Hematopoietic multipotent progenitor cell treated with erythropoietin and hydrocortisone succinate and interleukin-3 and kit ligand, for 17 days (in vitro differentiated cells): ENCODE measurements around the gene MIEF2.

Experiments
- DNase-seq: peaks from one replicate; pipeline ENCODE4 v3.0.0-alpha.2; 2015; ENCODE audit warnings: low spot score

Gene MIEF2

DNA sequence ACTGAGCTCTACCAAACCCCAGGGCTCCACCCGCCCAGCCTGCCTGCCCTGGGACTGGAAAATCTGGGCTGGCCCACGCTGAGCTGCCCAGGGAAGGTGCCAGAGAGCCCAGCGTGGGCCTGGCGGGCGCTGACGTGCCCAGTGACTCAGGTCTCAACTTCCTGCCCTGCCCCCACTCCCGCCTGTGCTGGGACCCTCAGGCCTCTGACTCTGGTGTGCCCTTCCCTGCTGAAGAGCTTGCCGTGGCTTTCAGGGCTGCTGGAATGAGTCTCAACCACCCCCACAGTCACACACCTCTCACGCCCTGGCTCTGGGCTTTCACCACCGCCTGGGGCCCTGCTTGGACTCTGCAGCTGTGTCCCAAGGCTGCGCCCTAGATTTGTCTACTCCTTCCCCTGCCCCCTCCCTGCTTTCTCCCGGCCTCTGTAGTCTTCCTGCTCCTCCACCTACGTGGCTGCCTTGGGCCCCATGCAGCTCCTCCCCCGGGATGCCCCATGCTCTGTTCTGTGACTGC is 24.7 kb upstream of the MIEF2 start:
- no peak for DNase-seq

DNA sequence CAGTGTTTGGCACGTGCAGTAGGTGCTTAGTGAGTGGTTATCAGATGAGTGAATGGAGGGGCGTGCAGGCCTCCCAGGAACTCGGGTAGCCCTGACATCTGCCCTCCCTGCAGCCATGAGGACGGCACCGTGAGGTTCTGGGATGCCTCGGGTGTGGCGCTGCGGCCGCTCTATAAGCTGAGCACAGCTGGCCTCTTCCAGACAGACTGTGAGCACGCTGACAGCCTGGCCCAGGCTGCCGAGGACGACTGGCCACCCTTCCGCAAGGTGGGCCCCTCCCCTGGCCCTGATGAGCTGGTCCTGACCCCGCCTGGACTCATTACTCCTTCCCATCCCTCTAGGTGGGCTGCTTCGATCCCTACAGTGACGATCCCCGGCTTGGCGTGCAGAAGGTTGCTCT is 24.0 kb upstream of the MIEF2 start:
- no peak for DNase-seq

DNA sequence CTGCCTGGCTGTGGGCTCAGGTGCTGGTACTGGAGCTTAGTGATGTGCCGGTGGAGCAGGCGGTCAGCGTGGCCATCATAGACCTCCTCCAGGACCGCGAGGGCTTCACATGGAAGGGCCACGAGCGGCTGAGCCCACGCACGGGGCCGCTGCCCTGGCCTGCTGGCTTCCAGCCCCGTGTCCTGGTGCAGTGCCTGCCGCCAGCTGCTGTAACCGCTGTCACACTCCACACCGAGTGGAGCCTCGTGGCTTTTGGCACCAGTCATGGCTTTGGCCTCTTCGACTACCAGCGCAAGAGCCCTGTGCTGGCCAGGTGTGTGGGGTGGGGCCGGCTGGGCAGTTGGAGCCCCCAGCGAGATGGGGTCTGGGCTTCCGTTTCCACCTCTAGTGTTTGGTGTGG is 23.0 kb upstream of the MIEF2 start:
- DNase-seq = no peak

DNA sequence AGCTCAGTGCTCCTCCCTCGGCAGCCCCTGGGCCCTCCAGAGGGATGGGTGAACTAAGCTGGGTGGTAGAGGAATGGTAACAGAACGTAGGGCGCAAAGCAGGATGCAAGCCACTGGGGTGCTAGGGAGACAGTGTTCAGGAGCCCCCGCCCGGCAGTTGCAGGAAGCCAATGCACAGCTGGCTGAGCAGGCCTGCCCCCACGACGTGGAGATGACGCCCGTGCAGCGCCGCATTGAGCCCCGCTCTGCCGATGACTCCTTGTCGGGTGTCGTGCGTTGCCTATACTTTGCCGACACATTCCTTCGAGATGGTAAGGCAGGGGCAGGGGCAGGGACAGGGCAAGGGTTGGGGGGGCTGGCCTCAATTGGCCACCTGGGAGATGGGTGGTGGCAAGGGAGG is 22.2 kb upstream of the MIEF2 start:
- DNase-seq = no peak

DNA sequence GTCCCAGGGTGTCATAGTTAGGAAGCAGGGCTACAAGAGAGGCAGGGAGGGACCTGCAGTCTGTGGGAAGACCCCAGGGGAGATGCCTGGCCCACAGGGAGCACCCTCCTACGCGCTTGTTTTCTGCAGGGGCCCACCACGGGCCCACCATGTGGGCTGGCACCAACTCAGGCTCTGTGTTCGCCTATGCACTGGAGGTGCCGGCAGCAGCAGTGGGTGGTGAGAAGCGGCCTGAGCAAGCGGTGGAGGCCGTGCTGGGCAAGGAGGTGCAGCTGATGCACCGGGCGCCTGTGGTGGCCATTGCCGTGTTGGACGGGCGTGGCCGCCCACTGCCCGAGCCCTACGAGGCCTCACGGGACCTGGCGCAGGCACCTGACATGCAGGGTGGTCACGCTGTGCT is 20.0 kb upstream of the MIEF2 start:
- DNase-seq = no peak

DNA sequence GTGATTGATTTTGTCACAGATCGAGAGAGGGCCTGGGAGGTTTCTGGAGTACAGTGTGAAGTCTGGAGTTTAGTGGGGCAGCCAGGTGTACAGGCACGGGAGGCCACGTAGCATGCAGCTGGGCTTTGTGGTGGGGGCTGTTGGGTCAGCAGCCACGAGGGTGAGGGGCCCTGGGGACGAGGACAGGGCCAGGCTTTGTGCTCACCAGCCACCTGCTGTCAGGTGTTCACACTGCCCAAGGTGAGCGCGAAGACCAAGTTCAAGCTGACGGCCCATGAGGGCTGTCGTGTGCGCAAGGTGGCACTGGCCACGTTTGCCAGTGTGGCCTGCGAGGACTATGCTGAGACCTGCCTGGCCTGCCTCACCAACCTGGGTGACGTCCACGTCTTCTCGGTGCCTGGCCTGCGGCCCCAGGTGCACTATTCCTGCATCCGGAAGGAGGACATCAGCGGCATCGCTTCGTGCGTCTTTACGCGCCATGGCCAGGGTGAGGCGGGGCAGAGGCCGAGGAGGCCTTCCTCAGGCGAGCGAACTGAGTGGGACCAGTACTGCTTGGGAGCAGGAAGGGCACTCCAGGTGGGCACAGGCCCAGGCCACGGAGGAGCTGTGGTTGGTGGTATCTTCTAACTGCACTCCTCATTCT is 19.1 kb upstream of the MIEF2 start:
- DNase-seq = no peak

DNA sequence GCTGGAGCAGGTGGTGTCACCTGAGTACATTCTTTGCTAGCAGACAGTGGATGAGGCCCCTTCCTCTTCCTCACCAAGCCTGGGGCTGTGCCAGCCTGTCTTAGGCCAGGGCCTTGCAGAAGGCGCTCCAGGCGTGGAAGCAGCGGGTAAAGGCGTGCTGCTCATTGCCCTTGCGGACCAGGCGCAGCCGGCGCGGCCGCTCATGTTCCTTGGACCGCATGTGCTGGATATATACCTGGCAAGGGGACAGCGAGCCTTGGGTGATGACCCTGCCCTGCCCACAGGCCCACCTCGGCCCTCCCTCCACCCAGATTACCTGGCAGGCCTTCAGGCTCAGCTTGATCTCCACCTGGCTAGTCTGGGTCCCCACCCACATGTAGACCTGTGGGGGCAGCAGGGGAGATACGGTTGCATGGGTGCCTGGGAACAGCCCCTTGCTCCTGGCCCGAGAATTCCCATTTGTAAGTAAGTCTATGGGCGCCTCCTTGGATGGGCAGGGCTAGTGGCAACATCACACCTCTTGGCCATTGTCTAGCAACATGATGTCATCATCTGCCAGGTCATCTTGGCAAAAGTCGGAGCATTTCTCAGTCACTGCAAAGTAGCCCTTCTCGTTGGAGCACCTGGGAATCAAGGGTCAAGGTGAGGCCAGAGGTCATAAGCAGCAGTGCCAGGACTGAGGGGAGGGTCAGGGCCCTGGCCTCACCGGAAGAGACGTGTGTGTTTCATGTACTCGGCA is 15.3 kb upstream of the MIEF2 start:
- DNase-seq = no peak

DNA sequence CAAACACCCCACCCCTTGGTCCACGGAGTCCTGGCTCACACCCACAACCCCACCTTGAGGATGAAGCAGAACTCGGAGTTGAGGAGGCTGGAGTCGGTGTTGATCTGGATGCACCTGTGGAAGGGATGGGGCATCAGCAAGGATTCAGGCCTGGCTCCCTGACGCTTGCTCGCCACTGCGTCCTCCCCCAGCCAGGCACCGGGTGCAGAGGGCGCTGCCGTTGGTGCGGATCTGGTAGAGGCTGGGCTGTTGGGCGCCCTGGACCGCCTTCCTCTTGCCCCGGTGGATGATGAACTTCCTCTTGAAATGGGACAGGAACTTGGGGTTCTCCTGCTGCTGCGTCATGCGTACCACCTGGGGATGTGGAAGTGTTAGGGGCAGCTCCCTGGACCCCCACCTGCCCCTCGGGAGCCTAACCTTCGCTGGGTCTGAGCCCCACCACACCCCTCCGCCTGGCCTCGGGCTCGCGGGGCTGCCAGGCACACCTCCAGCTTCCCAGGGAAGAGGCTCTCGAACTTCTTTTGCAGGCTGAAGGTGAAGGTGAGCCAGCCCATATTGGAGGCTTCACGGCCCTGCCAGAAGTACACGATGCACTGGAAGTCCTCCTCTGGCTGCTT is 14.2 kb upstream of the MIEF2 start:
- DNase-seq = no peak

DNA sequence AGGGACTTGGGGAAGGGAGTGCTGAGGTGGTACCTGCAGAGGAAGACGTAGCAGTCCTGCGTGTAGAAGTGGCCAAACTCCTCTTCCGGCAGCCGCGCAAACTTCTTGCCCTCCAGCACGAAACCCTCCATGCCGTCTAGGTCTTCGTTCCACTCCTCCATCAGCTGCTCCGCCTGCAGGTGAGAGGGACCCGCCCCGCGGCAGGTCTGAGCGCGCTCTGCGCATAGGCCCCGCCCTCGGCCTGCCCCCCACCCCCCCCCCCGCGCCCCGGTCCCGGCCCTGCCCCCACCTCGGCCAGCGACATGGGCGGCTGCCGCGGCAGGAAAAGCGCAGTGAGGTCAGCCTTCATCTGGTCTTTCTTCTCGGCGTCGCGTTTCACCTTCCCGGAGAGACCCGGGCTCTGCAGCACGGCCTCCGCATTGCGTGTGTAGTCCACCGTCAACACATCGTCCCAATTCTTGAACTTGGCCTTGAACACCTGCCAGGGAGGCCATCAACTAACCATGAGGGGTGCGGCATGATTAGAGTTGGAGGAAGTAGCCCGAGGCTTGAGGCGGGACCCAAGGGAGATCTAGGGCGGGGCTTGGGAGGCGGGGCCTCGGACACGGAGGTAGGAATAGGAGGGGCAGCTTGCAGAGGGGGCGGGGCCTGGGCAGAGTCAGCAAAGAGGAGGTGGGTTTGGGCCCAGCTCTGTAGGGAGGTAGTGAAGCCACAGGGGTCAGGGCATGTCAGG is 13.4 kb upstream of the MIEF2 start:
- DNase-seq = peak; percentile 13

DNA sequence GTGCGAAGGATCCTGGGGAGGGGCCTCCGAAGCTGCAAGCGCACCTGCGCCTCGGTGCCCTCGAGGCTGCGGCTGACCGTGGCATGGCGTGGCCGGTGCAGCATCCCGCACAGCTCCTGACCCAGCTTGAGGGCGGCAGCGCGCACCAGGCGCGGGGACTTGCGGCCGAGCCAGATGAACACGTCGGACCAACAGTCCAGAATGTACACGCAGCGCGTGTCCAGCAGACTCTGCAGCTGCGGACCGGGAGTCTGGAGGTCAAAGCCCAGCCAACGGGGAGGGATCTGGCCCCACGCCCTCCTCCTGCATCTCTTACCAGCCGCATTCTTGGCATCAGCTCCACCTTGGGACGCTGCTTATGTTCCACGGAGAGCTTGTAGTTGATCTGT is 12.9 kb upstream of the MIEF2 start:
- no peak for DNase-seq

DNA sequence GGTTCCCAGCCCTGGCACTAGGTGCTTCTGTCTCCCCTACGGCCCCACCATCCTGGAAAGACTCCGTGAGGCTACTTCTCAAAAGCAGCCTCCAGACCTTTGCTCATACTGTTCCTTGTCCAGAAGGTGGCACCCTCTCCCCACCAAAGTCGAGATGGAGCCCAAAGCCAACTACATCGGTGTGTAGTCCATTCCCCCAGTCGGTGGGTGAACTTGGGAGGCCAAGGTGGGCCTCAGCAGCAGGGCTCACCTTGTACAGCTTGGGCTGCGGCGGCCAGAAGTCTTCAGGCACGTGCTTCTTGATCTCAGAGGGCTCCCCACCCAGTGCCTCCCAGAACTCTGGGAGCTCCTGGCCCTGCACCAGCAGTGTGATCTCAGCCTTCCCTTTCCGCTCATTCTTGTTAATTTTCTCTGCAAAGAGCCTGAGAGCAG is 12.1 kb upstream of the MIEF2 start:
- DNase-seq = peak; percentile 78

DNA sequence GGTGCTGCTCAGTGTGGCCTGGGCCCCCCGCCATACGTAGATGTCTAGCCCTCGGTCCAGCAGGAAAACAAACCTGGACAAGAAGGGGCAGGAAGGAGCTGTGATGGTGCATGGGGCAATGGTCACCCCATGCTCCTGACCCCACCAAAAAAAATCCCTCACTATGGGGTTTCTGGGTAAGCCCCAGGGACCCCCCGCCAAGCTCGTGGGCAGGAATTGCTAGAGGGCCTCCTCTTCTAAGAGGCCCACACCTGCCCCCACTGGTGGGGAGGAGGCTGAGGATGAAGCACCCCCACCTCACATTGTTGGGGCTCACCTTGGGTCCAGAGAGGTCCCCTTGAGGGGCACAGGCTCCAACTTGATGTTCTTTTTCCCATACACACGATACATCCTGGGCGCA is 11.7 kb upstream of the MIEF2 start:
- no peak for DNase-seq

DNA sequence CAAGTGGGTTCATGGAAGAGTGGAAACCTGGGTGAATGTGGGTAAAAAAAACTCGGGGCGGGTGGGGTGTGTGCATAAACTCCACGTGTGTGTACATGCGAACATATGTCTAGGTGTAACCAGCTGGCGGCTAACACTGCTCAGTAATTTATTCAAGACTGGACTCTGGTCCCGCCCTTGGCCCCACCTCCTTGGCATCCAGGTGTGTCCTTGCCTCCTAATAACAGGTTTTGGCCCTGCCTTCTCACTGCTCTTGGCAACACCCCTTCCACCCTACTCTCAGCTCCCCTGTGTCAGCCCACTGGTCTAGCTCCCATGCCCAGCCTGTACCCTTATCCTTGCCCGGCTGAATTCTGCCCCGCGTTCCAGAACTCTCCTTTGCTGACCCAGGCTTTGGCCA is 10.2 kb upstream of the MIEF2 start:
- DNase-seq = no peak

DNA sequence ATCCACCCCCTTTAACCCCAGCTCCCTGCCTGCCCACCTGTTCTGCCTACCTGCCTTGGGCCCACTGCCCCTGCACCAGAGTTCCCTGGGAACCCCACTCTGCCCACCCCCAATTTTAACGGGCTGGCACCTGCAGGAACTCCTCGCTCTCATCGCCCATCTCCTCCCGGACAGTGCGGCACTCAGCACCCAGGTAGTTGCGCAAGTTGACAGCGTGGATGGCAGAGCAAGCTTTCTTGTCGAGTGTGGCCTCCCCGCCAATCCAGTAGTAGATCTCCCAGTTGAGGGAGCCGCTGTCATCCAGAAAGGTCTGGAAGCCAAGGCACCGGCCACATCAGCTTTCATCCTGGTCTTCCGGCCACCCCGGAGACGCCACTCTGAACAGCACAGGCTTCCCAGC is 9.8 kb upstream of the MIEF2 start:
- no peak for DNase-seq

DNA sequence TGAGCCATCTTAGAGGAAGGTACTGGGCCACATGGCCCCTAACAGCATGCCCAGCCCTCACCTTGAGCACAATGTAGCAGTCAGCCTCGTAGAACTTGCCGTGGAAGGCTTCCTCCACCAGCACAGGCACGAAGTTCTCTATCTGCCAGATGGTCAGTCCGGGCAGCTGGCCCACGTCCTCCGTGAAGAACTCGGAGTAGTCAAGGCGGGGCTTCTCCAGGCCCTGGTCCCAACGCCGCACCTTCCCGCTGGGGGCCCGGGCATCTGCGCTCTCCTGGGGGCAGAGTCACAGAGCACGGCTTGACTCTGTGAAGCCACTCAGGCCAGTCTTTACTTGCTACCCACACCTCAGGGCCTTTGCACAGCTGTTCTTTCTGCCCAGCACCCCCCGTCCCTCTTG is 9.3 kb upstream of the MIEF2 start:
- no peak for DNase-seq

DNA sequence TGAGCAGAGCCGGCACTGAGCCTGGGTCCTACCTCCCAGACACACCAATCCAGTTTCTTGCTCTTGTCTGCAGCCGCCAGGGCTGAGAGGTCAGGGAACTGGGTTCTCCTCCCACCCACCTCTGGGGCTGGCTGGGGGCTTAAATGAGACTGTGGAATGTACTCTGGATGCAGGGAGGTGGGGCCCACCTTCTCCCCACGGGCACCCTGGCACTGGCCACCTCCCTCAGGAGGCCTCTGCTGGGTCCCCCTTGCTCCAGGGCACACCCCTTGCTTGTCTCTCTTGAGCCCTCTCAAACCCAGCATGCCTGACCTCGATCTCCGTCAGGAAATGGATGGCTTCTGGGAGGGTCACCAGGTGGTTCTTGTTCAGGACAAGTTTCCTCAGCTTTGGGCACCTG is 8.3 kb upstream of the MIEF2 start:
- DNase-seq = no peak

DNA sequence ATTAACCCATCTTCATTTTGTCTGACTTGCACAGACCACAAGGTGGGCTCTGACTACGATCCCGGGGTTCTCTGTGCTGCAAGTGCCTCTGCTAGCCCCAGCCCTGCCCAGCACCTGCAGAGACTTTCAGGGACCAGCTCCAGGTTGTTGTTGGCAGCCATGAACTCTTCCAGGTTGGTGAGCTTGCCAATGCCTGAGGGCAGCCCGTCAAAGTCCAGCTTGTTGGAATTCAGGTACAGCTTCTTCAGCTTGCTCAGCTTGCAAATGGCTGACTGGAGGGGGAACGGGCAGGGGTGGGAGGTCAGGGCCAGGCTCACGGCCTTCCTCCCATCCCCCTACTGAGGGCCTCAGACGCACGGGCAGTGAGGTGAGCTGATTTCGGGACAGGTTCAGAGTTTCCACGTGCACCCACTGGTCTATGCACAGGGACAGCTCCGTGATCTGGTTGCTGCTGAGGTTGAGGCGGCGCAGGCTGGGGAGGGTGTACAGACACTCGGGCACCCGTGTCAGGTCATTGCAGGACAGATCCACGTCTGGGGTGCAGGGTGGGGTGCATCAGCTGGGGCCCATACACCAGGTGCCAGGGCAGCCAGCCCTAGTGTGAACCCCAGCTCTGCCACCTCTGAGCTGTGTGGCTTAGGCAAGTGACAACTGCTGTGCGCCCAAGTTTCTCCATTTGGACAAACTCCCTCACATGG is 7.1 kb upstream of the MIEF2 start:
- no peak for DNase-seq

DNA sequence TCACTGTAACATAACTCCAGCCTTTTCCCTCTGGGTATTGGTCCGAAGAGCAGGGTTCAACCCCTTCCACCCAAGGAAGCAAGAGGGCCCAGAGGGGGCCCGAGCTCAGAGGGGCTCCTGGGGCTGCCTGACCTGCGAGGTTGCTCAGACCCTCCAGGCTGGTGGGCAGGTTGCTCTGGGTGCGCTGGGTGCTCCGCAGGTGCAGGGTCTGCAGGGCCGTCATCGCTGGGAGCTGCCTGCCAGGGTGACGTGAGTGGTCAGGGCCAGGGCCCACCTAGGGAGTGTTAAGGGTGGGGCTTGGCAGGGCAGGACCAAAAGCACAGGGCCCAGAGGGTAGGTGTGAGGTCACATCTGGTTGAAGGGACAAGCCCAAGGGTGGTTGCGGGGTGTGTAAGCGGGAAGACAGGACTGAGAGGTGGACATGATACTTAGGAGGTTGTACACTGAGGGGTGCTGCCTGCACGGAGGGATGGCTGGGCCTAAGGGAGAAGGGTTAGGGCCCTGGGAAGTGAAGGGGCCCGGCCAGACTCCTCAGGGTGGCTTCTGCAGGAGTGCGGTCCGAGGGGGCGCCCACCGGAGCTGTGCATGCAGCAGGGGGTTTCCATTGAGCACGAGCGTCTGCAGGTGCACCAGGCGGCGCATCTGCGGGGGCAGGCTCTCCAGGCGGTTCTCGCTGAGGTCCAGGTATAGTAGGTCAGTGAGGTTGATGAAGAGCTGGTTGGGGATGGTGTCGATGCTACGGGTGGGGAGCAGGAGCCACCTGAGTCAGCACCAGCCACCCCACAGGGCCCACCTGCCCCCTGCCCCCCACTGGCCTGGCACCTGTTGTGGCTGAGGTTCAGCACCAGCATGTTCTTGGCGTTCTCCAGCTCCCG is 6.3 kb upstream of the MIEF2 start:
- no peak for DNase-seq

DNA sequence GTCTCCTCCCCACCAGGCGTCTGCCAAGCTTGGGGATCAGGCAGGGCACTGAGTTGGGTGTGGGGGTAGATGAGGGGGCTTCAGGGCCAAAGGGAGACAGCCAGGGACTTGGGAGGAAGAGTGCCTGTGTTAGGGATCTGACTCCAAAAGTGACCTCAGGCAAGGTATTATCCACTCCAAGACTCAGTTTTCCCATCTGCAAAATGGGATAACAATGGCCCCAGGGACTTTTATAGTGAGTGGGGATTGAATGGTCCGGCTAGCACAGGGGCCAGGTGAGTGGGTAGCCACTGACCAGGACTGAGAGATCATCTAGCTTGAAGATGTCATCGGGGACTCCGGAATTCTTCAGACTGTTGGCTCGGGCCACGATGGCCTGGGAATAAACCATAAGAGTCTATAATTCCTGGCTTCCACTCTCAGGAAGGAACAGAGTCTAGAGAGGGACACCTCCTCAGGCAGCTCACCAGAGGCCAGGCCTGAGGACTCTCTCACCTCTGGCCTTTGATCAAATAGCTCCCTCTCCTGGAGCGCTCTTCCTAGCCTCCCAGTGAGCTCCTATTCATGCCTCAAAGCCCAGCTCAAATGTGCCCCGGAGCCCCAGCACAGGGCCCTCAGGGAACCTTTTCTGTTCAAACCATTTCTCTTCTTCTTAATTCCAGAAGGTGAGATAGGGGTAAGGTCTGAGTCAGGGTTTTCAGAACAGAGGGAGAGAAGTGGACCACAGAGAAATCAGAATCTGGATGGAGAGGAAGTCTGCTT is 5.4 kb upstream of the MIEF2 start:
- no peak for DNase-seq

DNA sequence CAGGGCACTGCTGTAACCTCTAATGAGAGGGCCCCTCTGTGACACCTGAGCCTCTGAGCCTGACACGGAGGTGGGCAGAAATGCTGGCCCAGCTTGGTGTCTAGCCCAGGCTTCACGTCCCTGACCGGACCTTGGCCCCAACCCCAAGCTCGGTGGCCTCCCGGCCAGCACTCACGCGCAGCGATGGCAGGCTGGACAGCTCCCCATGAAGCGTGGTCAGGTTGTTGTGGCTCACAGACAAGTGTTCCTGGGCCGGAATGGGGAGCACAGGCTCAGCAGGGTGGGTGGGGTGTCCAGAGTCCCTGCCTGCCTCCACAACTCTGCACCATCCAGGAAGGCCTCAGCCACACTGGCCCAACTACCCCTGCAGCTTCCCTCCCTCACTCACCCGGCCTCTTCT is 4.1 kb upstream of the MIEF2 start:
- no peak for DNase-seq
